BE2C (cell line): ENCODE measurements around the gene CPEB4.

Source experiments
- DNase-seq: peaks from one replicate; pipeline ENCODE4 v3.0.0-alpha.2; 2020
- H3K27me3 ChIP-seq: fragments of 250-450 bp; sonication (Bioruptor Pico); 2 replicates; pipeline ENCODE4 v1.5.1; 2020; ENCODE audit warnings: mild to moderate bottlenecking
- H3K36me3 ChIP-seq: fragments of 250-450 bp; sonication (Bioruptor Pico); 2 replicates; pipeline ENCODE4 v1.5.1; 2020; ENCODE audit warnings: mild to moderate bottlenecking
- H3K4me1 ChIP-seq: fragments of 250-450 bp; sonication (Bioruptor Pico); 2 replicates; pipeline ENCODE4 v1.5.1; 2020
- H3K4me3 ChIP-seq: 2 replicates; pipeline ENCODE4 v1.5.1; 2011; ENCODE audit warnings: low read depth, low read length
- H3K9me3 ChIP-seq: fragments of 250-450 bp; sonication (Bioruptor Pico); 2 replicates; pipeline ENCODE4 v1.5.1; 2020
- TF ChIP-seq, protein P1 (sequence below): IDR thresholded peaks from 2 replicates; pipeline ENCODE4 v1.5.1; 2012; ENCODE audit warnings: mild to moderate bottlenecking, low read depth, low read length

The CPEB4 gene

DNA sequence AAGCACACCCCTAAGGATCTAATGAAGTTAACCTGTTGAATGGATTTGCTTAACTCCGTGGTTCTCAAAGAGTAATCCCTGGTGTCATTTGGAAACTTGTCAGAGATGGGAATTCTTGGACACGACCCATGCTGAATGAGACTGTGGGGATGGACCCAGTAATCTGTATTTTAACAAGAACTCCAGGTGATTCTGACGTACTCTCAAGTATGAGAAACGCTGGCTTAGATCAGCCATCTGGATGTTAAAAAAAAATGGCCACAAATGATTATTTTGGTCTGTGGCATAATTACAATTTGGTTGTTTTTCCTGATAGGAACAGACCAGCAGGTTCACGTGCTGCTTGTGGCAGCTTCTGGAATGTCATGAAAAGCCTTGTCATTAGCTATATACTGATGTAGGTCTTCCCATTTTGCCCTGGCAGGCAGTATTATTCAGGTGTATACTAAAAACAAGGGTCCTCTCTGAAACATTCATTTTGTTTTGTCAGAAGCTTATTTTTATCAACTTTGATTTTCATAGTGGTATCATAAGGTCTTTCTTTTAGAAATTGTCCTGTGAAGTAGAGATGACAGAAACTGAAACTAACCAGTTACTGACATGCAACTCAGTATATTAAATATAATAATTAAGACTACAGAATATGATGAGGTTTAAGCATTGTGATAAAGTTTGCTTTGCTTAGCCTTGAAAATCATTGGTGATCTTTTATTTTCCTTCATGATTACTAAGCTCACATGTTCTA, 15.4 kb downstream of the CPEB4 start:
- H3K36me3 ChIP-seq, result peaks cover 3% of the 10 kb centered on the region; the same call in 1 of the 2 replicates
- DNase-seq, result no peak
- TF ChIP-seq, protein P1, sequence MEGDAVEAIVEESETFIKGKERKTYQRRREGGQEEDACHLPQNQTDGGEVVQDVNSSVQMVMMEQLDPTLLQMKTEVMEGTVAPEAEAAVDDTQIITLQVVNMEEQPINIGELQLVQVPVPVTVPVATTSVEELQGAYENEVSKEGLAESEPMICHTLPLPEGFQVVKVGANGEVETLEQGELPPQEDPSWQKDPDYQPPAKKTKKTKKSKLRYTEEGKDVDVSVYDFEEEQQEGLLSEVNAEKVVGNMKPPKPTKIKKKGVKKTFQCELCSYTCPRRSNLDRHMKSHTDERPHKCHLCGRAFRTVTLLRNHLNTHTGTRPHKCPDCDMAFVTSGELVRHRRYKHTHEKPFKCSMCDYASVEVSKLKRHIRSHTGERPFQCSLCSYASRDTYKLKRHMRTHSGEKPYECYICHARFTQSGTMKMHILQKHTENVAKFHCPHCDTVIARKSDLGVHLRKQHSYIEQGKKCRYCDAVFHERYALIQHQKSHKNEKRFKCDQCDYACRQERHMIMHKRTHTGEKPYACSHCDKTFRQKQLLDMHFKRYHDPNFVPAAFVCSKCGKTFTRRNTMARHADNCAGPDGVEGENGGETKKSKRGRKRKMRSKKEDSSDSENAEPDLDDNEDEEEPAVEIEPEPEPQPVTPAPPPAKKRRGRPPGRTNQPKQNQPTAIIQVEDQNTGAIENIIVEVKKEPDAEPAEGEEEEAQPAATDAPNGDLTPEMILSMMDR, result no peak
- H3K27me3 ChIP-seq, result no peaks in the 10 kb centered on the region
- H3K9me3 ChIP-seq, result no peaks in the 10 kb centered on the region
- peaks cover 11% of the 10 kb centered on the region for H3K4me1 ChIP-seq
- no peak overlapping the region for H3K4me3 ChIP-seq

DNA sequence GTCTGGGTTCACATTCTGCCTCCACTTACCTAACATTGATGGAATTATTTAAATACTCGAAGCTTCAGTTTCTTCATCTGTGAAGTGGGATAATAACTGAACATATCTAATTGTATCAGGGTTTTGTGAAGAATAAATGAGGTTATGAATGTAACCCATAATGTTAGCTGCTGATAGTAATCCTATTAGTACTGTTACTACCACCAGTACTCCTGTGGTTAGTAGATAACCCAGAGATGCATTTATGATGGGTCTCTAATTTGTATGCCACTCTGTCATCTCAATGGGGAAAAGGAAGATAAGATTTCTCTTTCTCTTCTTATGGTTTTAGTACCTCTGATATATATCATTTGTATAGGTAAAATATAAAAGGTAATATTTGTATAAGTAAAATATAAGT, 16.0 kb downstream of the CPEB4 start:
- no peak for DNase-seq
- H3K9me3 ChIP-seq, result no peaks in the 10 kb centered on the region
- H3K27me3 ChIP-seq, result no peaks in the 10 kb centered on the region
- no peak overlapping the region for H3K4me3 ChIP-seq
- peaks cover 11% of the 10 kb centered on the region for H3K4me1 ChIP-seq
- TF ChIP-seq, protein P1, result no peak
- H3K36me3 ChIP-seq, result peaks cover 3% of the 10 kb centered on the region; the same call in 1 of the 2 replicates

DNA sequence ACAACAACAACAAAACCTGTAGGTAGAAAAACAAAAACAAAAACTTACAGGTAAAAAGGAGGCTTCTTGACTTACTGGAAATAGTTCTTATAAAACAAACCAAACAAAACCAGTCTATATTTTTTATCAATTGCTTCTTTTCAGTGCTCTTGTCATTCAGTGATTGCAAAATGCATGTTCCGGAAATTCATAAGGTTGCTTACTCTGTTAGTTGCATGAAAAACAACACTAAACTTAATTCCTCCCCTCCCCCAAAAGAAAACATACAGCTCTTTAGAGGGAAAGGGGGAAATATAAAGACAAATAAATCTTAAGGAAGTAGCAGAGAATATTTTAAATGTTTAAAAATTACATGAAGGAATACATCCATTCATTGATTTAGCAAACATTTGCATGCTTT, 19.1 kb downstream of the CPEB4 start:
- TF ChIP-seq, protein P1, result no peak
- H3K36me3 ChIP-seq, result peaks cover 14% of the 10 kb centered on the region
- DNase-seq, result no peak
- no peaks in the 10 kb centered on the region for H3K27me3 ChIP-seq
- H3K4me3 ChIP-seq, result no peak overlapping the region
- H3K9me3 ChIP-seq, result no peaks in the 10 kb centered on the region
- peaks cover 7% of the 10 kb centered on the region for H3K4me1 ChIP-seq

DNA sequence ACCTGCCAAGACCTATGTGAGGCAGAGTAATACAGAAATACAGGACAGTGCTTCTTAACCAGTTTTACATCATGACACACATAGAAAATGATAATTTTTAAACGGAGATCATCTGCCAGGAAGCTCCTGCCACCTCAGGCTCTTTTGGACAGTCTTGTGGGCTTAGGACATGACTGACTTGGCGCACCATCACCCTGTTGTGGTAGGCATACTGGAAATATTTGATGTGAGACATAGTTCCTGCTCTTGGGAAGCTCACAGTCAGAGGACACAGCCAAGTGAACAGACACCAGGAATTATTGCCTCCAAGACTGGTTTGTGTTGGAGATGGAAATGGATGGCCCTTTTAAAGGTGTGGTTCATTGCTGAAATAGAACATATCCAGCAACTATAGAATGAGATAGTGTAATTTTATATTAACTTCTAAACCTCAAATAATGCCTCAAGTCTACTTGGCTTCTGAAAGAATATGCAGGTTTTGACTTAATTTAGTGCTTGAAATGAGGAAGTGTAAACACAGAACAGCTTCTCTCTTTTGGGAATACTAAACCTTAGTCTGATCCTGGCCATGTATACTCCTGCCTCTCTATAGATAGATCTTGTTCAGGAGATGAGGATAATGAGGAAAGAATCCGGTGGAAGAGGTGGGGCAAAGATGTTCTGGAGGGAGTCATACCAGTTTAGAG, 19.7 kb downstream of the CPEB4 start:
- Histone ChIP-seq H3K27me3 (no peaks in the 10 kb centered on the region), H3K4me1 (peaks cover 7% of the 10 kb centered on the region), H3K36me3 (peaks cover 14% of the 10 kb centered on the region), H3K4me3 (no peak overlapping the region), H3K9me3 (no peaks in the 10 kb centered on the region)
- TF ChIP-seq, protein P1, result no peak
- DNase-seq, result no peak

DNA sequence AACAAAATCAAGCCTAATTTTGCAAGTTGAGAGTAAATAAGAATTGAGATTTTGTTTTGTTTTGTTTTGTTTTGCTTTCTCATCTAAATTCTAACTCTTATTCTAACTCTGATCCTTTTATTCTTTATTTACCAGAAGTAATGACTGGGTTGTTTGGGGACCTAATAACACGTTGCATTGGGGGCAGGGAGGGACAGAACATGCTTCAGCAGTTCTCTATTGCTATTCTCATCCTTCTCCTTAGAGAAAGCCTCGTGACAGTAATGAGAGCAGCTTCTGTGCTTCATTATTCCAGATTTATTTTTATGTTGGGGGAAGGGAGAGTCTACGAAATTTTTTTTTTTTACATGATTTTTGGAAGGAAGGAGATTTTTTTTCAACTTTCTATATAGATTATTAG, 21.1 kb downstream of the CPEB4 start:
- Histone ChIP-seq H3K36me3 (peaks cover 11% of the 10 kb centered on the region), H3K27me3 (no peaks in the 10 kb centered on the region), H3K9me3 (no peaks in the 10 kb centered on the region), H3K4me1 (peaks cover 11% of the 10 kb centered on the region), H3K4me3 (no peak overlapping the region)
- DNase-seq, result no peak
- TF ChIP-seq, protein P1, result no peak

DNA sequence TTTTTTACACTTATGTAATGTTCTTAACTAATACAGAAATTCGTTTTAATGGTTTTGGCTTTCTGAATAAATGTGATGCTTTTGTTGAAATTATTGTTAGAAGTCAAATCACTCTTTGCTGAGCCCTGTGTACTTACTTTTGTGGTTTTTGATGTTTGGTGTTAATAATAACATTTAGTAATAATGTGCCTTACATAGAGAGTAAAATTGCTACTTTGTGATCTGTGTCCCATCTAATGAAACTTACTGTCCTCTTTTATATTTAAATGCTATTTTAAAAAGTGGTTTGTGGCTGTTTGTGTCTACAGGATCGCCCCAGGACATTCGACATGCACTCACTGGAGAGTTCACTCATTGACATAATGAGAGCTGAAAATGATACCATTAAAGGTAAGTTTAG, 22.1 kb downstream of the CPEB4 start:
- no peaks in the 10 kb centered on the region for H3K9me3 ChIP-seq
- peaks cover 14% of the 10 kb centered on the region for H3K4me1 ChIP-seq
- peaks cover 11% of the 10 kb centered on the region for H3K36me3 ChIP-seq
- no peak for DNase-seq
- TF ChIP-seq, protein P1, result no peak
- H3K27me3 ChIP-seq, result no peaks in the 10 kb centered on the region
- H3K4me3 ChIP-seq, result no peak overlapping the region
